Measurements from ENCODE around the gene RAB3GAP2. TPM values are rescaled to one million over a fixed set of nuclear protein-coding genes. Genes with fewer than 3 reads are reported as not detected.
A peak's percentile ranks its signal among the peaks of the same experiment; 100 is the strongest.
"Not testable (repeated sequence)": the region's sequence is repeated elsewhere in the genome, so short reads cannot be mapped to it uniquely, and the experiment has no call there.

Gene RAB3GAP2
- total and polyA plus RNA-seq, 10 donors: 6.5 to 48.7 (median 37.5) TPM

DNA sequence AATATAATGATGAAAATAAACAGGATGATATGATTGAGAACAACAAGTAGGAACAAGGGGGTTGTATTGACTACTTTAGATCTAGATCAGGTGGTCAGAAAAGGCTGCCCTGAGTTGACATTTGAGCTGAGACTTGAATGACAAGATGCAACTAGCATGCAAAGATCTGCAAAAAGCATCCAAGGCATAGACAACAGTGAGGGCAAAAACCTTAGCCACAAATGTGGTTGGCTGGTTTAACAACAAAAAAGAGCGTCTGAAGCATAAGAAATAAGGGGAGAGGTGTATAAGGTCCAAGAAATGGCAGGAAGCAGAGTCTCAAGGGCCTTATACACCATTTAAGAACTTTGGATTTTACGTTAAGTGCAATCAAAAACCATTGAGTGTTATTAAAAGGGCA is 3.2 kb downstream of the RAB3GAP2 start:
- no peak for TF ChIP-seq CTCF (IDR thresholded peaks at IDR 0.05 in 8 of 11, conservative IDR thresholded peaks at IDR 0.05 in 3 of 11)
- no peak for TF ChIP-seq POLR2AphosphoS5 (IDR thresholded peaks at IDR 0.05)
- TF ChIP-seq POLR2A (IDR thresholded peaks at IDR 0.05): no peak
- no peak overlapping the region for H3K27ac ChIP-seq
- peak overlapping the region in 1 of 8 donors; percentile 89 for H3K4me3 ChIP-seq
- no peaks in the 10 kb centered on the region for H3K27me3 ChIP-seq (replicated peaks in 1 of 7)
- peaks cover 12 to 61% (median 38%) of the 10 kb centered on the region in 6 donors for H3K4me1 ChIP-seq
- DNase-seq: no peak
- 83 to 91% (median 89%) methylated on average over 2 of the region's 2 CpGs for WGBS, 5 donors
- intact Hi-C loops (cut with DNase I; ENCODE audit: low total_unique reads): no loop called here
- H3K9me3 ChIP-seq: no peaks in the 10 kb centered on the region
- peaks cover 0 to 43% (median 0%) of the 10 kb centered on the region in 6 donors for H3K36me3 ChIP-seq

- TF ChIP-seq POLR2AphosphoS5 (IDR thresholded peaks at IDR 0.05) (no peak), CTCF (IDR thresholded peaks at IDR 0.05 in 8 of 11, conservative IDR thresholded peaks at IDR 0.05 in 3 of 11) (no peak), POLR2A (IDR thresholded peaks at IDR 0.05) (no peak)
- WGBS, 5 donors: 96 to 100% (median 98%) methylated on average over 4 of the region's 4 CpGs
- no peak overlapping the region for H3K4me3 ChIP-seq
- peaks cover 12 to 51% (median 32%) of the 10 kb centered on the region in 6 donors for H3K4me1 ChIP-seq
- H3K36me3 ChIP-seq: peaks cover 0 to 54% (median 0%) of the 10 kb centered on the region in 6 donors
- H3K27ac ChIP-seq: no peak overlapping the region
- H3K9me3 ChIP-seq: peaks cover 0 to 13% (median 0%) of the 10 kb centered on the region in 8 donors
- intact Hi-C loops (cut with DNase I; ENCODE audit: low total_unique reads): no loop called here
- DNase-seq: no peak
- no peaks in the 10 kb centered on the region for H3K27me3 ChIP-seq (replicated peaks in 1 of 7)
Observed at GRCh38 chr1:220267630-220268029, 4.6 kb downstream of the RAB3GAP2 start.

GRCh38 chr1:220260228-220260627 is 12.0 kb downstream of the RAB3GAP2 start:
- not testable (repeated sequence) for H3K4me3 ChIP-seq
- H3K36me3 ChIP-seq: peaks cover 0 to 26% (median 0%) of the 10 kb centered on the region in 6 donors

GRCh38 chr1:220259756-220260155 is 12.5 kb downstream of the RAB3GAP2 start:
- H3K27ac ChIP-seq; H3K27me3 ChIP-seq (replicated peaks in 1 of 7); DNase-seq; H3K4me3 ChIP-seq; intact Hi-C loops (cut with DNase I; ENCODE audit: low total_unique reads): not testable (repeated sequence)
- Histone ChIP-seq H3K9me3 (peaks cover 0 to 55% (median 24%) of the 10 kb centered on the region in 8 donors), H3K36me3 (peaks cover 0 to 26% (median 0%) of the 10 kb centered on the region in 6 donors), H3K4me1 (peaks cover 0 to 23% (median 4%) of the 10 kb centered on the region in 6 donors)

More at GRCh38 chr1:220260228-220260627, 12.0 kb downstream of the RAB3GAP2 start:
- DNase-seq; H3K27ac ChIP-seq; intact Hi-C loops (cut with DNase I; ENCODE audit: low total_unique reads); H3K27me3 ChIP-seq (replicated peaks in 1 of 7): not testable (repeated sequence)
- Histone ChIP-seq H3K9me3 (peaks cover 0 to 55% (median 24%) of the 10 kb centered on the region in 8 donors), H3K4me1 (peaks cover 0 to 22% (median 4%) of the 10 kb centered on the region in 6 donors)
- 96 to 100% (median 99%) methylated on average over 3 of the region's 3 CpGs for WGBS, 5 donors

GRCh38 chr1:220256194-220256593 is 16.1 kb downstream of the RAB3GAP2 start:
- H3K4me1 ChIP-seq: peaks cover 0 to 23% (median 4%) of the 10 kb centered on the region in 6 donors
- H3K27ac ChIP-seq; DNase-seq; H3K4me3 ChIP-seq; H3K27me3 ChIP-seq (replicated peaks in 1 of 7); intact Hi-C loops (cut with DNase I; ENCODE audit: low total_unique reads): not testable (repeated sequence)
- peaks cover 0 to 38% (median 14%) of the 10 kb centered on the region in 6 donors for H3K36me3 ChIP-seq
- peaks cover 0 to 41% (median 22%) of the 10 kb centered on the region in 8 donors for H3K9me3 ChIP-seq
- WGBS, 5 donors: 84 to 99% (median 94%) methylated on average over 3 of the region's 3 CpGs

GRCh38 chr1:220255204-220255603 is 17.0 kb downstream of the RAB3GAP2 start:
- no peak for DNase-seq
- Histone ChIP-seq H3K4me1 (peaks cover 0 to 23% (median 4%) of the 10 kb centered on the region in 6 donors), H3K9me3 (peaks cover 0 to 42% (median 23%) of the 10 kb centered on the region in 8 donors), H3K36me3 (peaks cover 0 to 42% (median 17%) of the 10 kb centered on the region in 6 donors), H3K4me3 (no peak overlapping the region), H3K27ac (no peak overlapping the region), H3K27me3 (replicated peaks in 1 of 7) (no peaks in the 10 kb centered on the region)
- WGBS, 5 donors: 69 to 88% (median 77%) methylated on average over 1 of the region's 1 CpG
- TF ChIP-seq POLR2AphosphoS5 (IDR thresholded peaks at IDR 0.05) (no peak), CTCF (IDR thresholded peaks at IDR 0.05 in 8 of 11, conservative IDR thresholded peaks at IDR 0.05 in 3 of 11) (no peak), POLR2A (IDR thresholded peaks at IDR 0.05) (no peak)
- intact Hi-C loops (cut with DNase I; ENCODE audit: low total_unique reads): no loop called here

DNA sequence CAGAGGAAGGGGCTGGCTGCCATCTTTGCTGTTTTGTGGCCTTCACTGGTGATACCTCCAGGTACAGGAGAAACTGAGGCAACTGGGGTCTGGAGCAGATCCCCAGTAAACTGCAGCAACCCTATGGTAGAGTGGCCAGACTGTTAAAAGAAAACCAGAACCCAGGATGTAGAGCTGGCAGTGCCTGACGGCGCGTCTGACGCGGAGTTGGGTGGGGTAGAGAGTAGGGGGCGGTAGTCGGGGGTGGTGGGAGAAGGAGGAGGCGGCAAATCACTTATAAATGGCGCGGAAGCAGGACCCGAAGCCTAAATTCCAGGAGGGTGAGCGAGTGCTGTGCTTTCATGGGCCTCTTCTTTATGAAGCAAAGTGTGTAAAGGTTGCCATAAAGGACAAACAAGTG is 19.0 kb downstream of the RAB3GAP2 start:
- DNase-seq; H3K4me3 ChIP-seq; H3K27me3 ChIP-seq (replicated peaks in 1 of 7); H3K27ac ChIP-seq; intact Hi-C loops (cut with DNase I; ENCODE audit: low total_unique reads): not testable (repeated sequence)
- Histone ChIP-seq H3K9me3 (peaks cover 4 to 44% (median 27%) of the 10 kb centered on the region in 8 donors), H3K4me1 (peaks cover 0 to 23% (median 4%) of the 10 kb centered on the region in 6 donors), H3K36me3 (peaks cover 0 to 59% (median 25%) of the 10 kb centered on the region in 6 donors)
- WGBS, 5 donors: 96 to 98% (median 97%) methylated on average over 12 of the region's 12 CpGs

Data from spleen (tissue), 11 donors.